ENCODE results near the gene LMX1A.

Gene LMX1A

GRCh38 chr1:165395901-165396300, 39.4 kb upstream of the LMX1A start:
- Histone ChIP-seq H4K91ac (ENCODE audit: low read length) (no peak overlapping the region), H3K9me3 (ENCODE audit: control insufficient read depth, low read length) (peaks cover 5% of the 10 kb centered on the region), H3K4me2 (ENCODE audit: low read length, poor library complexity, severe bottlenecking) (no peak overlapping the region), H2AK5ac (ENCODE audit: low read length, severe bottlenecking) (no peak overlapping the region), H3K4ac (ENCODE audit: low read depth in 1 of 2, low read length in 2 of 2) (no peak overlapping the region), H3K79me1 (replicated peaks; ENCODE audit: low read length, poor library complexity, severe bottlenecking) (no peaks in the 10 kb centered on the region), H4K8ac (ENCODE audit: low read length) (no peak overlapping the region), H3K27me3 (ENCODE audit: control insufficient read depth in 1 of 2, insufficient read depth in 1 of 2, low read length in 2 of 2) (peaks cover 45 to 47% of the 10 kb centered on the region in 2 experiments), H2BK120ac (ENCODE audit: low read depth, low read length) (no peak overlapping the region), H3K9ac (ENCODE audit: low read length) (no peak overlapping the region), H2BK12ac (ENCODE audit: low read length in 2 of 2) (no peak overlapping the region), H3K4me3 (ENCODE audit: insufficient read depth in 1 of 2, low read depth in 1 of 2, low read length in 2 of 2) (no peak overlapping the region), H3K18ac (ENCODE audit: low read depth in 1 of 2, low read length in 2 of 2) (no peak overlapping the region), H2BK15ac (ENCODE audit: low read depth, poor library complexity, severe bottlenecking) (no peak overlapping the region), H3K4me1 (ENCODE audit: control insufficient read depth, insufficient read depth, low read depth, low read length) (no peaks in the 10 kb centered on the region), H3K23ac (ENCODE audit: low read length in 2 of 2) (no peak overlapping the region), H3K36me3 (ENCODE audit: control insufficient read depth in 1 of 2, insufficient read depth in 2 of 2, low read depth in 1 of 2, low read length in 2 of 2) (no peaks in the 10 kb centered on the region), H3K14ac (ENCODE audit: low read length in 2 of 2) (no peak overlapping the region), H3K27ac (ENCODE audit: low read length, poor library complexity, severe bottlenecking) (no peak overlapping the region), H2BK5ac (ENCODE audit: low read depth, low read length, poor library complexity, severe bottlenecking) (no peak overlapping the region), H2AFZ (ENCODE audit: low read depth, low read length) (no peak overlapping the region)
- no peak for DNase-seq
- WGBS: 81% methylated on average over 4 of the region's 4 CpGs

GRCh38 chr1:165395478-165395877, 39.0 kb upstream of the LMX1A start:
- Histone ChIP-seq H3K4me1 (ENCODE audit: control insufficient read depth, insufficient read depth, low read depth, low read length) (no peaks in the 10 kb centered on the region), H2AFZ (ENCODE audit: low read depth, low read length) (no peak overlapping the region), H4K91ac (ENCODE audit: low read length) (no peak overlapping the region), H3K9ac (ENCODE audit: low read length) (no peak overlapping the region), H3K4me2 (ENCODE audit: low read length, poor library complexity, severe bottlenecking) (no peak overlapping the region), H3K18ac (ENCODE audit: low read depth in 1 of 2, low read length in 2 of 2) (no peak overlapping the region), H3K79me1 (replicated peaks; ENCODE audit: low read length, poor library complexity, severe bottlenecking) (no peaks in the 10 kb centered on the region), H3K36me3 (ENCODE audit: control insufficient read depth in 1 of 2, insufficient read depth in 2 of 2, low read depth in 1 of 2, low read length in 2 of 2) (no peaks in the 10 kb centered on the region), H2AK5ac (ENCODE audit: low read length, severe bottlenecking) (no peak overlapping the region), H3K4ac (ENCODE audit: low read depth in 1 of 2, low read length in 2 of 2) (no peak overlapping the region), H2BK12ac (ENCODE audit: low read length in 2 of 2) (no peak overlapping the region), H3K9me3 (ENCODE audit: control insufficient read depth, low read length) (peaks cover 5% of the 10 kb centered on the region), H2BK120ac (ENCODE audit: low read depth, low read length) (no peak overlapping the region), H3K27ac (ENCODE audit: low read length, poor library complexity, severe bottlenecking) (no peak overlapping the region), H3K23ac (ENCODE audit: low read length in 2 of 2) (no peak overlapping the region), H2BK5ac (ENCODE audit: low read depth, low read length, poor library complexity, severe bottlenecking) (no peak overlapping the region), H3K4me3 (ENCODE audit: insufficient read depth in 1 of 2, low read depth in 1 of 2, low read length in 2 of 2) (no peak overlapping the region), H3K27me3 (ENCODE audit: control insufficient read depth in 1 of 2, insufficient read depth in 1 of 2, low read length in 2 of 2) (peaks cover 49 to 50% of the 10 kb centered on the region in 2 experiments), H2BK15ac (ENCODE audit: low read depth, poor library complexity, severe bottlenecking) (no peak overlapping the region), H4K8ac (ENCODE audit: low read length) (no peak overlapping the region), H3K14ac (ENCODE audit: low read length in 2 of 2) (no peak overlapping the region)
- DNase-seq: no peak

DNA sequence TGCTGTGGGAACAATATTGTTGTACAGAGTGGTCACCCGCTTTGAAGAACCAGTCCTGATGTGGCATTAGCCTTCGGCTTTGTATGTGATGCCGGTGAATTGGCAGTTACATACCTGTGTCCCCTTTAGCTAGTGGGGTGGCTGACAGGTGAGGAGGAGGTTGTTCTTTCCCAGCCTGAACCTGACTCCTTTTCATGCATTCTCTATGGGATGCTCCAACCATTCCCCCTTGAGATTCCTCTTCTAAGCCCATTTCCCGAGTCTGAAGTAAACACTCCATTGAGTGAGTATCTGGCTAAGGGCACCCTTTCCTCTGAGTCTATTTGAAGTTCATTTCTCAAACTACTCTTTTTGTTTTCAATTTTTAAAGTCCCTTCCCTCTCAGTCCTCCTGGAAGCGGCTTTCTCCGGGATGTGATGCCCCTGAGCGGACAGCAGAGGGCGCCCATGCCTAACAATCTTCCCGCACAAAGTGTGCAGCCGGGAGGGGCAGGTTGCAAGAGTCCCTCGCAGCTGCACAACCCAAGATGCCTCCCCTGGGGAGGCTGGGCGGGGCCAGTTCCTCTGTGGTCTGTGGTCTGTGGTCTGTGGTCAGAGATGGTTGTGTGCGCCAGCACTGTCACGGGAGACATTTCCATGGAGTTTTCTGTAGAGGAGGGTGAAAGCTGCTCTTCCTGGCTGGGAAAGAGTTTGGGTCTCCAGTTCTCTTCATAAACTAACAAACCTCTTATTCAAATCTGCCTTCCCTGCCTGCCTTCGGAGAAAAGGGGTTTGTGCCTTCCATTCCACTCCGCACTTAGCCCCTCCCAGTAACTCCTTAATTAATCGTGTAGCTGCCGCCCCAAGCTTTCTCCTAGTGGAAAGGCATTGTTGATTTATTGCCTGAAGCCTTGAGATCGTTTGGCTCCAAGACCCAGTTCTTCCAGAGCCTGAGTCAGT, 36.4 kb upstream of the LMX1A start:
- H3K18ac ChIP-seq (ENCODE audit: low read depth in 1 of 2, low read length in 2 of 2): no peak overlapping the region
- H3K23ac ChIP-seq (ENCODE audit: low read length in 2 of 2): no peak overlapping the region
- no peak overlapping the region for H3K14ac ChIP-seq (ENCODE audit: low read length in 2 of 2)
- H3K27me3 ChIP-seq (ENCODE audit: control insufficient read depth in 1 of 2, insufficient read depth in 1 of 2, low read length in 2 of 2): peaks cover 63 to 67% of the 10 kb centered on the region in 2 experiments
- WGBS: 17% methylated on average over 17 of the region's 19 CpGs
- peak overlapping the region; percentile 83 for H3K9ac ChIP-seq (ENCODE audit: low read length)
- peak overlapping the region; percentile 53 for H3K4me2 ChIP-seq (ENCODE audit: low read length, poor library complexity, severe bottlenecking)
- H3K9me3 ChIP-seq (ENCODE audit: control insufficient read depth, low read length): peaks cover 5% of the 10 kb centered on the region
- H4K91ac ChIP-seq (ENCODE audit: low read length): no peak overlapping the region
- no peak overlapping the region for H2AFZ ChIP-seq (ENCODE audit: low read depth, low read length)
- H3K79me1 ChIP-seq (replicated peaks; ENCODE audit: low read length, poor library complexity, severe bottlenecking): no peaks in the 10 kb centered on the region
- no peak overlapping the region for H2BK120ac ChIP-seq (ENCODE audit: low read depth, low read length)
- no peak overlapping the region for H2AK5ac ChIP-seq (ENCODE audit: low read length, severe bottlenecking)
- no peak overlapping the region for H3K4ac ChIP-seq (ENCODE audit: low read depth in 1 of 2, low read length in 2 of 2)
- DNase-seq: peak; percentile 96
- no peaks in the 10 kb centered on the region for H3K36me3 ChIP-seq (ENCODE audit: control insufficient read depth in 1 of 2, insufficient read depth in 2 of 2, low read depth in 1 of 2, low read length in 2 of 2)
- no peaks in the 10 kb centered on the region for H3K4me1 ChIP-seq (ENCODE audit: control insufficient read depth, insufficient read depth, low read depth, low read length)
- H2BK15ac ChIP-seq (ENCODE audit: low read depth, poor library complexity, severe bottlenecking): no peak overlapping the region
- H3K4me3 ChIP-seq (ENCODE audit: insufficient read depth in 1 of 2, low read depth in 1 of 2, low read length in 2 of 2): peak overlapping the region in 1 of 2 experiments; percentile 67
- no peak overlapping the region for H2BK5ac ChIP-seq (ENCODE audit: low read depth, low read length, poor library complexity, severe bottlenecking)
- no peak overlapping the region for H3K27ac ChIP-seq (ENCODE audit: low read length, poor library complexity, severe bottlenecking)
- no peak overlapping the region for H2BK12ac ChIP-seq (ENCODE audit: low read length in 2 of 2)
- peak overlapping the region; percentile 32 for H4K8ac ChIP-seq (ENCODE audit: low read length)

GRCh38 chr1:165389609-165390008, 33.1 kb upstream of the LMX1A start:
- Histone ChIP-seq H3K9ac (ENCODE audit: low read length) (no peak overlapping the region), H3K27ac (ENCODE audit: low read length, poor library complexity, severe bottlenecking) (no peak overlapping the region), H2BK12ac (ENCODE audit: low read length in 2 of 2) (no peak overlapping the region), H3K23ac (ENCODE audit: low read length in 2 of 2) (no peak overlapping the region), H3K4ac (ENCODE audit: low read depth in 1 of 2, low read length in 2 of 2) (no peak overlapping the region), H4K8ac (ENCODE audit: low read length) (no peak overlapping the region), H2AK5ac (ENCODE audit: low read length, severe bottlenecking) (no peak overlapping the region), H3K9me3 (ENCODE audit: control insufficient read depth, low read length) (peaks cover 5% of the 10 kb centered on the region), H2BK5ac (ENCODE audit: low read depth, low read length, poor library complexity, severe bottlenecking) (no peak overlapping the region), H4K91ac (ENCODE audit: low read length) (no peak overlapping the region), H2AFZ (ENCODE audit: low read depth, low read length) (no peak overlapping the region), H3K14ac (ENCODE audit: low read length in 2 of 2) (no peak overlapping the region), H3K36me3 (ENCODE audit: control insufficient read depth in 1 of 2, insufficient read depth in 2 of 2, low read depth in 1 of 2, low read length in 2 of 2) (no peaks in the 10 kb centered on the region), H3K27me3 (ENCODE audit: control insufficient read depth in 1 of 2, insufficient read depth in 1 of 2, low read length in 2 of 2) (peaks cover 46 to 64% of the 10 kb centered on the region in 2 experiments), H3K4me1 (ENCODE audit: control insufficient read depth, insufficient read depth, low read depth, low read length) (no peaks in the 10 kb centered on the region), H3K79me1 (replicated peaks; ENCODE audit: low read length, poor library complexity, severe bottlenecking) (no peaks in the 10 kb centered on the region), H3K4me2 (ENCODE audit: low read length, poor library complexity, severe bottlenecking) (no peak overlapping the region), H2BK120ac (ENCODE audit: low read depth, low read length) (no peak overlapping the region), H3K4me3 (ENCODE audit: insufficient read depth in 1 of 2, low read depth in 1 of 2, low read length in 2 of 2) (no peak overlapping the region), H3K18ac (ENCODE audit: low read depth in 1 of 2, low read length in 2 of 2) (no peak overlapping the region), H2BK15ac (ENCODE audit: low read depth, poor library complexity, severe bottlenecking) (no peak overlapping the region)
- 97% methylated on average over 1 of the region's 2 CpGs for WGBS
- no peak for DNase-seq

All from mesenchymal stem cell (in vitro differentiated cells and primary cell).